Ishikawa (cell line): Measurements from ENCODE around the gene GSTT2.

Experiments used
- NFIC ChIP-seq: IDR thresholded peaks from 2 replicates; pipeline ENCODE4 v1.6.1; 2012
- TAF1 ChIP-seq: IDR thresholded peaks from 2 replicates; pipeline ENCODE4 v1.6.1; 2012; ENCODE audit warnings: low read depth, mild to moderate bottlenecking
- TCF12 ChIP-seq: IDR thresholded peaks from 2 replicates; pipeline ENCODE4 v1.6.1; 2012; ENCODE audit warnings: low read depth
- YY1 ChIP-seq: IDR thresholded peaks from 2 replicates; pipeline ENCODE4 v1.6.1; 2012; ENCODE audit warnings: low read depth
- TF ChIP-seq, protein P1 (sequence below): IDR thresholded peaks from 2 replicates; pipeline ENCODE4 v1.6.1; 2012

DNA sequence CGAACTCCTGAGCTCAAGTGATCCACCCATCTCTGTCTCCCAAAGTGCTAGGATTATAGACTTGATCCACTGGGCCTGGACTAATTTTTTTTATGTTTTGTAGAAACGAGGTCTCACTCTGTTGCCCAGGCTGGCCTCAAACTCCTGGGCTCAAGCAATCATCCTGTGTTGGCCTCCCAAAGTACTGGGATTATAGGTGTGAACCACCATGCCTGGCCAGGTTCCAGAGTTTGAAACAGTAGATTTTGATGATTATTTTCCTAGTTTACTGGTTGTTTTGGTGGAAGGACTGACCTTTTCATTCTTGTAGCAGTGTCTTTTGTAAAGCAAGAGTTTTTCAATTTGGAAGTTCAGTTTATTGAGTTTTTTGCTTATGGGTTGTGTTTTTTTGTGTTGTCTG, 46.1 kb downstream of the GSTT2 start:
- TF ChIP-seq, protein P1, sequence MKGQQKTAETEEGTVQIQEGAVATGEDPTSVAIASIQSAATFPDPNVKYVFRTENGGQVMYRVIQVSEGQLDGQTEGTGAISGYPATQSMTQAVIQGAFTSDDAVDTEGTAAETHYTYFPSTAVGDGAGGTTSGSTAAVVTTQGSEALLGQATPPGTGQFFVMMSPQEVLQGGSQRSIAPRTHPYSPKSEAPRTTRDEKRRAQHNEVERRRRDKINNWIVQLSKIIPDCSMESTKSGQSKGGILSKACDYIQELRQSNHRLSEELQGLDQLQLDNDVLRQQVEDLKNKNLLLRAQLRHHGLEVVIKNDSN: no peak
- TF ChIP-seq NFIC (no peak), TAF1 (no peak), TCF12 (no peak), YY1 (no peak)
